OCI-LY7 (cell line): ENCODE results near the gene C13orf42. TPM values are rescaled to one million over a fixed set of nuclear protein-coding genes. Genes with fewer than 3 reads are reported as not detected.
A peak's percentile ranks its signal among the peaks of the same experiment; 100 is the strongest.

Experiments used
- BruUV-seq: library from RNA; stranded (reverse); fragments of 400-500 nt; replicated peaks from 2 replicates; lab custom pipeline; 2021; lab: Mats Ljungman, UMichigan
- CTCF ChIA-PET: fragments of 300-600 bp; sonication (Branson Sonifier 250); formaldehyde crosslinking; loops from one replicate; lab custom pipeline; 2022; ENCODE audit warnings: antibody characterized with exemption; ENCODE audit not compliant: unreplicated experiment; lab: Charles Lee
- POLR2A ChIA-PET: fragments of 300-600 bp; sonication (Branson Sonifier 250); formaldehyde crosslinking; loops from one replicate; lab custom pipeline; 2022; ENCODE audit warnings: antibody characterized with exemption; lab: Charles Lee
- DNase-seq: peaks from one replicate; pipeline ENCODE4 v3.0.0-alpha.2; 2015; ENCODE audit warnings: low spot score
- H2AFZ ChIP-seq: fragments of 200-600 bp; sonication (generic), shearing (Covaris generic); 2 replicates; pipeline ENCODE4 v1.6.1; 2014; ENCODE audit warnings: mild to moderate bottlenecking, antibody characterized with exemption, low read length, moderate library complexity
- H3K27ac ChIP-seq: fragments of 200-600 bp; sonication (generic); 2 replicates; pipeline ENCODE4 v1.5.1; 2014; ENCODE audit warnings: mixed run types, low read depth, mild to moderate bottlenecking, moderate library complexity, low read length, inconsistent platforms; ENCODE audit not compliant: poor library complexity, severe bottlenecking
- H3K36me3 ChIP-seq: fragments of 200-600 bp; sonication (generic); 2 replicates; pipeline ENCODE4 v1.6.1; 2014; ENCODE audit warnings: mild to moderate bottlenecking, antibody characterized with exemption, low read length, moderate library complexity, mixed read lengths; ENCODE audit not compliant: insufficient read depth
- H3K4me1 ChIP-seq: fragments of 200-600 bp; sonication (generic); 2 replicates; pipeline ENCODE4 v1.5.1; 2014; ENCODE audit warnings: mild to moderate bottlenecking, low read length; ENCODE audit not compliant: insufficient read depth, poor library complexity, severe bottlenecking
- H3K4me2 ChIP-seq: fragments of 200-600 bp; sonication (generic); 2 replicates; pipeline ENCODE4 v1.6.1; 2014; ENCODE audit warnings: mild to moderate bottlenecking, low read length
- H3K4me3 ChIP-seq: fragments of 200-600 bp; sonication (generic); 2 replicates; pipeline ENCODE4 v1.5.1; 2014; ENCODE audit warnings: mild to moderate bottlenecking, low read depth, low read length; ENCODE audit not compliant: poor library complexity, severe bottlenecking
- H3K79me2 ChIP-seq: fragments of 200-600 bp; sonication (generic); 2 replicates; pipeline ENCODE4 v1.6.1; 2016; ENCODE audit warnings: low read depth, mild to moderate bottlenecking, low read length, moderate library complexity, mixed read lengths; ENCODE audit not compliant: insufficient read depth
- H3K9me2 ChIP-seq: fragments of 200-600 bp; sonication (generic); 2 replicates; pipeline ENCODE4 v1.6.1; 2016; ENCODE audit warnings: mild to moderate bottlenecking, low read length, mixed read lengths; ENCODE audit not compliant: insufficient read depth
- H3K9me3 ChIP-seq: fragments of 200-600 bp; sonication (generic); 2 replicates; pipeline ENCODE4 v1.6.1; 2014; ENCODE audit warnings: mild to moderate bottlenecking, mixed run types, low read length, mixed read lengths
- H4K20me1 ChIP-seq: fragments of 200-600 bp; sonication (generic); 2 replicates; pipeline ENCODE4 v1.6.1; 2014; ENCODE audit warnings: mild to moderate bottlenecking, antibody characterized with exemption, low read length, moderate library complexity, mixed read lengths; ENCODE audit not compliant: insufficient read depth
- EZH2phosphoT487 ChIP-seq: fragments of 200-600 bp; sonication (generic); IDR thresholded peaks from 2 replicates; pipeline ENCODE4 v1.6.1; 2018; ENCODE audit warnings: low read depth, borderline replicate concordance, mild to moderate bottlenecking, mixed run types, antibody characterized with exemption, low read length, moderate library complexity, mixed read lengths
- intact Hi-C: fragments of 100-400 bp; cut with micrococcal nuclease; formaldehyde crosslinking; loops from one replicate; pipeline ENCODE4 v1.10.0; 2022; ENCODE audit not compliant: unreplicated experiment
- total RNA-seq, 2 experiments: library from RNA; depleted of rRNA in 1 of 2; stranded (reverse); fragments of >200 nt in 1 of 2; shearing (Covaris generic) in 1 of 2; gene quantifications; 2 replicates each; pipeline ENCODE4 v1.2.3, GENCODE V29; 2014 to 2022
- TF ChIP-seq, protein P1 (sequence below): fragments of 200-600 bp; sonication (generic); conservative IDR thresholded peaks from 2 replicates; pipeline ENCODE4 v1.5.1; 2014; ENCODE audit warnings: mild to moderate bottlenecking, antibody characterized with exemption, low read length, moderate library complexity, mixed read lengths

Gene C13orf42
- total RNA-seq, 2 experiments from 2014 or later, result not detected

- intact Hi-C loops, result no loop called here
- TF ChIP-seq, protein P1, sequence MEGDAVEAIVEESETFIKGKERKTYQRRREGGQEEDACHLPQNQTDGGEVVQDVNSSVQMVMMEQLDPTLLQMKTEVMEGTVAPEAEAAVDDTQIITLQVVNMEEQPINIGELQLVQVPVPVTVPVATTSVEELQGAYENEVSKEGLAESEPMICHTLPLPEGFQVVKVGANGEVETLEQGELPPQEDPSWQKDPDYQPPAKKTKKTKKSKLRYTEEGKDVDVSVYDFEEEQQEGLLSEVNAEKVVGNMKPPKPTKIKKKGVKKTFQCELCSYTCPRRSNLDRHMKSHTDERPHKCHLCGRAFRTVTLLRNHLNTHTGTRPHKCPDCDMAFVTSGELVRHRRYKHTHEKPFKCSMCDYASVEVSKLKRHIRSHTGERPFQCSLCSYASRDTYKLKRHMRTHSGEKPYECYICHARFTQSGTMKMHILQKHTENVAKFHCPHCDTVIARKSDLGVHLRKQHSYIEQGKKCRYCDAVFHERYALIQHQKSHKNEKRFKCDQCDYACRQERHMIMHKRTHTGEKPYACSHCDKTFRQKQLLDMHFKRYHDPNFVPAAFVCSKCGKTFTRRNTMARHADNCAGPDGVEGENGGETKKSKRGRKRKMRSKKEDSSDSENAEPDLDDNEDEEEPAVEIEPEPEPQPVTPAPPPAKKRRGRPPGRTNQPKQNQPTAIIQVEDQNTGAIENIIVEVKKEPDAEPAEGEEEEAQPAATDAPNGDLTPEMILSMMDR, result no peak
- no peak for TF ChIP-seq EZH2phosphoT487
- Histone ChIP-seq H2AFZ (no peak overlapping the region), H3K4me2 (no peak overlapping the region), H3K4me3 (no peak overlapping the region), H3K27ac (no peak overlapping the region), H3K9me3 (no peaks in the 10 kb centered on the region), H3K79me2 (no peaks in the 10 kb centered on the region), H3K9me2 (no peaks in the 10 kb centered on the region), H3K36me3 (no peaks in the 10 kb centered on the region), H4K20me1 (no peaks in the 10 kb centered on the region), H3K4me1 (no peaks in the 10 kb centered on the region)
- ChIA-PET POLR2A (no interaction called here), CTCF (no interaction called here)
- no peak for DNase-seq
- no TSS peak for BruUV-seq
Measured at GRCh38 chr13:51048166-51048461, 63.0 kb downstream of the C13orf42 start.

- Histone ChIP-seq H2AFZ (no peak overlapping the region), H3K4me3 (no peak overlapping the region), H3K9me2 (no peaks in the 10 kb centered on the region), H3K79me2 (no peaks in the 10 kb centered on the region), H3K36me3 (no peaks in the 10 kb centered on the region), H4K20me1 (no peaks in the 10 kb centered on the region), H3K4me1 (no peaks in the 10 kb centered on the region), H3K4me2 (no peak overlapping the region), H3K27ac (no peak overlapping the region), H3K9me3 (no peaks in the 10 kb centered on the region)
- intact Hi-C loops, result no loop called here
- DNase-seq, result peak; percentile 27
- no peak for TF ChIP-seq EZH2phosphoT487
- TF ChIP-seq, protein P1, result peak; percentile 54
- CTCF ChIA-PET, result no interaction called here
- no TSS peak for BruUV-seq
- POLR2A ChIA-PET, result interaction anchor here (1.3 kb wide), 1 partner anchor 9 kb away, joined by 3 read pairs; no protein-coding TSS in a partner anchor
Measured at GRCh38 chr13:51047434-51048165, 63.5 kb downstream of the C13orf42 start.

DNA sequence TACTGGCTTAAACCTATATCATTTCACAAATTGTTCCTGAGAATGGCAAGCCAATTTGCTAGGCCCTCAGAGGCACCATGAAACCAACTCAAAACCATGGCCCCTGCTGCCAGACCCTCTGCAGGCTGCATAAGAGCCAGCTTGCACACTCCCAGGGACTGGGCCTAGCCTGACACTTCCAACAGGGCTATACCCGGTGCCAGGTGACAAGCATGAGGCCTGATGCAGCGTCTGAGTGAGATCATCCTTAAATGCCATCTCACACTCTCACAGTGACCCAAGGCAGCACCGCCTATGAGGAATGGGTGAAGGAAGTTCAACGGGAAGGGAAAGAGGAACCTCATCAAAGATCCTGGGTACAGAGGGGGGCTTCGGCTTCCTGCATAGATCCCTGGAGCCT lies 65.6 kb downstream of the C13orf42 start:
- ChIA-PET POLR2A (interaction anchor here (0.5 kb wide), 1 partner anchor 172 kb away, joined by 5 read pairs; no protein-coding TSS in a partner anchor), CTCF (no interaction called here)
- BruUV-seq, result no TSS peak
- intact Hi-C loops, result no loop called here
- H3K9me3 ChIP-seq, result no peaks in the 10 kb centered on the region
- H3K36me3 ChIP-seq, result no peaks in the 10 kb centered on the region
- H4K20me1 ChIP-seq, result no peaks in the 10 kb centered on the region
- H3K4me3 ChIP-seq, result no peak overlapping the region
- no peaks in the 10 kb centered on the region for H3K79me2 ChIP-seq
- H3K4me2 ChIP-seq, result no peak overlapping the region
- no peaks in the 10 kb centered on the region for H3K4me1 ChIP-seq
- no peak for TF ChIP-seq EZH2phosphoT487
- TF ChIP-seq, protein P1, result no peak
- no peak overlapping the region for H2AFZ ChIP-seq
- no peak overlapping the region for H3K27ac ChIP-seq
- no peaks in the 10 kb centered on the region for H3K9me2 ChIP-seq
- DNase-seq, result no peak
